Right lobe of liver (tissue), 4 donors: ENCODE data around the gene RORC.

Experiments used
- POLR2A ChIP-seq: fragments of 450-650 bp; IDR thresholded peaks from one replicate; pipeline ENCODE4 v1.6.1; 2017; ENCODE audit warnings: antibody characterized with exemption, mild to moderate bottlenecking
- TF ChIP-seq, protein P1 (sequence below), 4 donors: fragments of 200-600 bp in 3 of 4; fragments of 450-650 bp in 1 of 4; IDR thresholded peaks; one replicate each; pipeline versions ENCODE4 v1.5.1 to v1.8.0; 2016 to 2022; ENCODE audit warnings: antibody characterized with exemption in 4 of 4, mild to moderate bottlenecking in 2 of 4
- donor health status: DM: no; HTN: no; CAD: no.
- donor health status: DM: no; HTN: no; CAD: no.
- donor health status: DM: no; HTN: yes; CAD: no.

DNA sequence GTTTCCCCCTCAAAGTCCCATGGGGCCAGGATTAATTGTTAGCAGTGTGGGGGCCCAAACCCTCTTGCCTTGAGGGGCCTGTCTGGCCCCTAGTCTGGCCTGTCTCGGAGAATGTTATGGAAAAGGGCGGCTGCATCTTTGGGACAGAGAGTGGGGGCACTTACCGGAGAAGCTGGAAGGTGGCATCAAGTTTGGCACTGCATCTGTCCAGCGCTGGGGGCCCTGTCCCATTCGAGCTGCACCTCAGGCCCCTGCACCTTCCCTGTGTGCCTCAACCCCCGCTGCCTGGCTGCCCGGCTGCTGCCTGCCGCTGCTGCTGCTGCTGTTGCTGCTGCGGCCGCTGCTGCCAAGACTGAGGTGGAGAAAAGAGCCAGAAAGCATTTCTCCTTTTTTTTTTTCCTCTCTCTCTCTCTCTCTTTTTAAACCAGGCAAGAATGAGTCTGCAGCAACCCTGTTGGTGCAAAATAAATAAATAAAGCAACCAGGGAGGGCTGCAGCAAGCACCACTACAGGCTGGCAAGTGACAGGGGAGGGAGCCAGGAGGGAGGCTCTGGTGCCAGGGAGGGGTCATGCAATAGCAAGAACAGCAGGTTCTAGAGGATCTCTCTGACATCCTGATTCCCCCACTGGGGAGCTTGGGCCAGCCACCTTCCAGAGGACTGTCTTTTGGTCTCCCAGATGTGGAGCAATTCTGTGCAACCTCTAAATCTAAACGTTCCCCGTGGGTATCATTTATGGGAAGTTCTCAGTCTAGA lies 26.4 kb downstream of the RORC start, which contains the start of gene LINGO4:
- TF ChIP-seq, protein P1, sequence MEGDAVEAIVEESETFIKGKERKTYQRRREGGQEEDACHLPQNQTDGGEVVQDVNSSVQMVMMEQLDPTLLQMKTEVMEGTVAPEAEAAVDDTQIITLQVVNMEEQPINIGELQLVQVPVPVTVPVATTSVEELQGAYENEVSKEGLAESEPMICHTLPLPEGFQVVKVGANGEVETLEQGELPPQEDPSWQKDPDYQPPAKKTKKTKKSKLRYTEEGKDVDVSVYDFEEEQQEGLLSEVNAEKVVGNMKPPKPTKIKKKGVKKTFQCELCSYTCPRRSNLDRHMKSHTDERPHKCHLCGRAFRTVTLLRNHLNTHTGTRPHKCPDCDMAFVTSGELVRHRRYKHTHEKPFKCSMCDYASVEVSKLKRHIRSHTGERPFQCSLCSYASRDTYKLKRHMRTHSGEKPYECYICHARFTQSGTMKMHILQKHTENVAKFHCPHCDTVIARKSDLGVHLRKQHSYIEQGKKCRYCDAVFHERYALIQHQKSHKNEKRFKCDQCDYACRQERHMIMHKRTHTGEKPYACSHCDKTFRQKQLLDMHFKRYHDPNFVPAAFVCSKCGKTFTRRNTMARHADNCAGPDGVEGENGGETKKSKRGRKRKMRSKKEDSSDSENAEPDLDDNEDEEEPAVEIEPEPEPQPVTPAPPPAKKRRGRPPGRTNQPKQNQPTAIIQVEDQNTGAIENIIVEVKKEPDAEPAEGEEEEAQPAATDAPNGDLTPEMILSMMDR (IDR thresholded peaks at IDR 0.05): no peak
- no peak for TF ChIP-seq POLR2A
